Osteoblast (primary cell): ENCODE measurements around the gene MAPK8IP3. TPM values are rescaled to one million over a fixed set of nuclear protein-coding genes. Genes with fewer than 3 reads are reported as not detected.

Source experiments
- DNase-seq: peaks from one replicate; pipeline ENCODE4 v3.0.0; 2011; ENCODE audit warnings: low spot score, mixed read lengths; ENCODE audit not compliant: insufficient read length; ENCODE audit errors: missing footprints
- H2AFZ ChIP-seq: 2 replicates; pipeline ENCODE4 v1.6.0; 2011; ENCODE audit warnings: mild to moderate bottlenecking, low read length
- H3K27ac ChIP-seq: 2 replicates; pipeline ENCODE4 v1.5.1; 2011; ENCODE audit warnings: mild to moderate bottlenecking, low read depth, low read length, moderate library complexity
- H3K27me3 ChIP-seq: 2 replicates; pipeline ENCODE4 v1.6.0; 2012; ENCODE audit warnings: mild to moderate bottlenecking, control low read depth, inconsistent platforms, low read length, moderate library complexity; ENCODE audit not compliant: insufficient read depth
- H3K36me3 ChIP-seq: 2 replicates; pipeline ENCODE4 v1.5.1; 2011; ENCODE audit warnings: mild to moderate bottlenecking, low read length, control low read depth, moderate library complexity; ENCODE audit not compliant: insufficient read depth
- H3K4me1 ChIP-seq: 2 replicates; pipeline ENCODE4 v1.5.1; 2011; ENCODE audit warnings: mild to moderate bottlenecking, low read length, control low read depth, moderate library complexity; ENCODE audit not compliant: insufficient read depth
- H3K4me2 ChIP-seq: 2 replicates; pipeline ENCODE4 v1.6.0; 2011; ENCODE audit warnings: mild to moderate bottlenecking, low read length; ENCODE audit not compliant: insufficient read depth
- H3K4me3 ChIP-seq: fragments of 200-600 bp; sonication (generic); 3 replicates; pipeline ENCODE4 v1.5.1; 2012; ENCODE audit warnings: mild to moderate bottlenecking, low read length, inconsistent platforms; ENCODE audit not compliant: insufficient read depth
- H3K79me2 ChIP-seq: 2 replicates; pipeline ENCODE4 v1.6.0; 2012; ENCODE audit warnings: mild to moderate bottlenecking, low read length, control low read depth, inconsistent platforms; ENCODE audit not compliant: insufficient read depth
- H3K9me3 ChIP-seq: 2 replicates; pipeline ENCODE4 v1.5.1; 2011; ENCODE audit warnings: low read depth, low read length, control low read depth
- H4K20me1 ChIP-seq: 2 replicates; pipeline ENCODE4 v1.6.0; 2012; ENCODE audit warnings: mild to moderate bottlenecking, low read length, control low read depth; ENCODE audit not compliant: insufficient read depth
- CTCF ChIP-seq: IDR thresholded peaks from 2 replicates; pipeline ENCODE4 v1.5.1; 2011; ENCODE audit warnings: mild to moderate bottlenecking, low read depth, low read length, moderate library complexity; ENCODE audit errors: extremely low read depth
- total RNA-seq: library from RNA; depleted of rRNA; stranded (reverse); fragments of >200 nt; gene quantifications from 2 replicates; pipeline ENCODE4 v1.2.3, GENCODE V29; 2012

Gene MAPK8IP3
- total RNA-seq, 1 donor = 64.1 TPM

GRCh38 chr16:1678500-1679098 is 27.4 kb upstream of the MAPK8IP3 start:
- no peaks in the 10 kb centered on the region for H3K27me3 ChIP-seq
- no peak for TF ChIP-seq CTCF

GRCh38 chr16:1680361-1680760 is 25.6 kb upstream of the MAPK8IP3 start:
- no peak for DNase-seq
- TF ChIP-seq CTCF = no peak
- Histone ChIP-seq H4K20me1 (no peaks in the 10 kb centered on the region), H3K4me1 (peaks cover 6% of the 10 kb centered on the region), H2AFZ (no peak overlapping the region), H3K4me3 (no peak overlapping the region), H3K4me2 (no peak overlapping the region), H3K27ac (no peak overlapping the region), H3K27me3 (no peaks in the 10 kb centered on the region), H3K79me2 (peaks cover 67% of the 10 kb centered on the region), H3K36me3 (peaks cover 13% of the 10 kb centered on the region), H3K9me3 (no peaks in the 10 kb centered on the region)

More at GRCh38 chr16:1678500-1679098, 27.4 kb upstream of the MAPK8IP3 start:
- Histone ChIP-seq H3K36me3 (peaks cover 17% of the 10 kb centered on the region), H3K9me3 (no peaks in the 10 kb centered on the region), H4K20me1 (peaks cover 12% of the 10 kb centered on the region), H2AFZ (peak overlapping the region; percentile 32), H3K4me2 (peak overlapping the region; percentile 82), H3K4me3 (peak overlapping the region; percentile 79), H3K4me1 (peaks cover 13% of the 10 kb centered on the region), H3K79me2 (peaks cover 50% of the 10 kb centered on the region), H3K27ac (peak overlapping the region; percentile 65)
- DNase-seq = no peak

GRCh38 chr16:1681032-1681431 is 25.0 kb upstream of the MAPK8IP3 start:
- Histone ChIP-seq H3K79me2 (peaks cover 73% of the 10 kb centered on the region), H3K27ac (no peak overlapping the region), H3K4me1 (peaks cover 6% of the 10 kb centered on the region), H3K9me3 (no peaks in the 10 kb centered on the region), H3K36me3 (peaks cover 19% of the 10 kb centered on the region), H3K27me3 (no peaks in the 10 kb centered on the region), H3K4me2 (no peak overlapping the region), H4K20me1 (no peaks in the 10 kb centered on the region), H3K4me3 (no peak overlapping the region), H2AFZ (no peak overlapping the region)
- no peak for DNase-seq
- TF ChIP-seq CTCF = no peak

- Histone ChIP-seq H2AFZ (no peak overlapping the region), H3K4me2 (no peak overlapping the region), H3K36me3 (peaks cover 47% of the 10 kb centered on the region), H3K27ac (no peak overlapping the region), H3K4me1 (peaks cover 28% of the 10 kb centered on the region), H4K20me1 (peaks cover 3% of the 10 kb centered on the region), H3K4me3 (no peak overlapping the region), H3K9me3 (no peaks in the 10 kb centered on the region), H3K79me2 (peaks cover 79% of the 10 kb centered on the region), H3K27me3 (no peaks in the 10 kb centered on the region)
- DNase-seq = no peak
- no peak for TF ChIP-seq CTCF
Observed at GRCh38 chr16:1687427-1688316, 18.3 kb upstream of the MAPK8IP3 start.
